Omental fat pad (tissue), 4 donors: ENCODE measurements around the gene SCART1. TPM values are rescaled to one million over a fixed set of nuclear protein-coding genes. Genes with fewer than 3 reads are reported as not detected.
"Not testable (repeated sequence)": the region's sequence is repeated elsewhere in the genome, so short reads cannot be mapped to it uniquely, and the experiment has no call there.

Source experiments
- ATAC-seq: fragments of 150-250 bp; one replicate; pipeline ENCODE4 v1.9.1; 2016; ENCODE audit warnings: mild to moderate bottlenecking, moderate library complexity; ENCODE audit not compliant: low FRiP score
- DNase-seq: peaks from one replicate; pipeline ENCODE4 v3.0.0-alpha.2; 2019; ENCODE audit warnings: low spot score
- total RNA-seq, 4 donors: library from RNA; depleted of rRNA; stranded (reverse); fragments of >200 nt; gene quantifications; one replicate each; pipeline ENCODE4 v1.1.0, GENCODE V29; 2016
- TF ChIP-seq, protein P1 (sequence below), 3 donors: fragments of 450-650 bp; IDR thresholded peaks; one replicate each; pipeline ENCODE4 v1.5.1; 2016 to 2017; ENCODE audit warnings: antibody characterized with exemption in 3 of 3, mild to moderate bottlenecking in 3 of 3, moderate library complexity in 2 of 3

Gene SCART1
- total RNA-seq, 4 donors from 2014 or later = 1.3 to 5.2 (median 2.0) TPM

DNA sequence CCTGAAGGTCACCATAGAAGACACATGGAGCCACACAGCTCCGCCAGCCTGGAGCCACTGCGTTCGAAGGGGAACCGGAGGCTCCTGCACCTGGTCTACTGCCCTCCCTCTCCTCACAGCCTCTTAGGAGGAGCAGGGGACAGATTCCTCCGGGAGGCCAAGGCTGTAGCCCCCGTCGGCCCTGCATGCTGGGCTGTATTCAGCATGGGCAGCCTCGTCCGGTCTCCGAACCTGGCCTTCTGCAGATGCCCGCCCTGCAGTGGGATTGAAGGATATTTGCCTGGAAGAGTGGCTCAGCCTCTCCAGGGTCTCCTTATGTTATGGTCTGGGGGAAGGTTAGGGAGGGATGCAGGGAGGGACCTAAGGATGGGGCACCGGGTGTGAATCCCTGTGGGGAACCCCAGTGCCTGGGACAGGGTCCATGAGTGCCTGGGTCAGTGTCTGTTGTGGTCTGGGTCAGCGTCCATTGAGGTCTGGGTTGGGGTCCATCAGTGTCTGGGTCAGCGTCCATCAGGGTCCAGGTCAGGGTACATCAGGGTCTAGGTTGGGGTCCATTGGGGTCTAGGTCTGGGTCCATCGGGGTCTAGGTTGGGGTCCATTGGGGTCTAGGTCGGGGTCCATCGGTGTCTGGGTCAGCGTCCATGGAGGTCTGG is 13.0 kb upstream of the SCART1 start:
- DNase-seq = no peak
- TF ChIP-seq, protein P1, sequence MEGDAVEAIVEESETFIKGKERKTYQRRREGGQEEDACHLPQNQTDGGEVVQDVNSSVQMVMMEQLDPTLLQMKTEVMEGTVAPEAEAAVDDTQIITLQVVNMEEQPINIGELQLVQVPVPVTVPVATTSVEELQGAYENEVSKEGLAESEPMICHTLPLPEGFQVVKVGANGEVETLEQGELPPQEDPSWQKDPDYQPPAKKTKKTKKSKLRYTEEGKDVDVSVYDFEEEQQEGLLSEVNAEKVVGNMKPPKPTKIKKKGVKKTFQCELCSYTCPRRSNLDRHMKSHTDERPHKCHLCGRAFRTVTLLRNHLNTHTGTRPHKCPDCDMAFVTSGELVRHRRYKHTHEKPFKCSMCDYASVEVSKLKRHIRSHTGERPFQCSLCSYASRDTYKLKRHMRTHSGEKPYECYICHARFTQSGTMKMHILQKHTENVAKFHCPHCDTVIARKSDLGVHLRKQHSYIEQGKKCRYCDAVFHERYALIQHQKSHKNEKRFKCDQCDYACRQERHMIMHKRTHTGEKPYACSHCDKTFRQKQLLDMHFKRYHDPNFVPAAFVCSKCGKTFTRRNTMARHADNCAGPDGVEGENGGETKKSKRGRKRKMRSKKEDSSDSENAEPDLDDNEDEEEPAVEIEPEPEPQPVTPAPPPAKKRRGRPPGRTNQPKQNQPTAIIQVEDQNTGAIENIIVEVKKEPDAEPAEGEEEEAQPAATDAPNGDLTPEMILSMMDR (IDR thresholded peaks at IDR 0.05) = no peak
- no peak for ATAC-seq

DNA sequence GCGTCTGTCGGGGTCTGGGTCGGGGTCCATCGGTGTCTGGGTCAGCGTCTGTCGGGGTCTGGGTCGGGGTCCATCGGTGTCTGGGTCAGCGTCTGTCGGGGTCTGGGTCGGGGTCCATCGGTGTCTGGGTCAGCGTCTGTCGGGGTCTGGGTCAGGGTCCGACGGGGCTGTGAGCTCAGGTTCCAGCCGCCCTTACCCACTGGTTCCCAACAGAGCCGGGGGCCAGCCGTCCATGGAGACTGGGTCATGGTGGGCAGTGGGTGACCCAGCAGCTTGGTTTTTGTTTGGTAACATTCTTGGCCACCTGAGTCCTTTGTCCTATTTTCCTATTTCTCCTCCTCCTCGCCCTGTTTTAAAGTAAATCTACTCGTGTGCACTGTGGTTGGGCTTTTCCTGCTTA is 12.4 kb upstream of the SCART1 start:
- not testable (repeated sequence) for ATAC-seq, DNase-seq

DNA sequence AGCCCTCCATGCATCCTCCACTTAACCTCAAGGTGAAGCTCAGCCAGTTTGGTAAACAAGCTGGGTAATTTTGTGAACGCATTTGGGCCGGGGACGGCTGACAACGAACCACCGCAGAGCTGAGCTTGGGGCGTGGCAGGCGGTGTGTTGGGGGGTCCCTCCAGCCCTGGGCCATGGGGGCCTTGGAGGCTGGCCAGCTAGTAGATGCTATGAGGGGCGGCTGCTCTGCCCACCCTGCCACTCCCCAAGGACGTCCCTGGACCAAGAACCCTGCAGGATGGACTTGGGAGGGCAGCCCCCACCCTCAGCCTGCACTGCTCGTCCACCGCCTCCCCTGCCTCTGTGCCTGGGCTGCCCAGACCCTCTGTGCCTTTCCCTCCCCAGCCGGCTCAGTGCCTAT is 12.0 kb upstream of the SCART1 start:
- DNase-seq = no peak
- TF ChIP-seq, protein P1 (IDR thresholded peaks at IDR 0.05) = no peak
- ATAC-seq = no peak

DNA sequence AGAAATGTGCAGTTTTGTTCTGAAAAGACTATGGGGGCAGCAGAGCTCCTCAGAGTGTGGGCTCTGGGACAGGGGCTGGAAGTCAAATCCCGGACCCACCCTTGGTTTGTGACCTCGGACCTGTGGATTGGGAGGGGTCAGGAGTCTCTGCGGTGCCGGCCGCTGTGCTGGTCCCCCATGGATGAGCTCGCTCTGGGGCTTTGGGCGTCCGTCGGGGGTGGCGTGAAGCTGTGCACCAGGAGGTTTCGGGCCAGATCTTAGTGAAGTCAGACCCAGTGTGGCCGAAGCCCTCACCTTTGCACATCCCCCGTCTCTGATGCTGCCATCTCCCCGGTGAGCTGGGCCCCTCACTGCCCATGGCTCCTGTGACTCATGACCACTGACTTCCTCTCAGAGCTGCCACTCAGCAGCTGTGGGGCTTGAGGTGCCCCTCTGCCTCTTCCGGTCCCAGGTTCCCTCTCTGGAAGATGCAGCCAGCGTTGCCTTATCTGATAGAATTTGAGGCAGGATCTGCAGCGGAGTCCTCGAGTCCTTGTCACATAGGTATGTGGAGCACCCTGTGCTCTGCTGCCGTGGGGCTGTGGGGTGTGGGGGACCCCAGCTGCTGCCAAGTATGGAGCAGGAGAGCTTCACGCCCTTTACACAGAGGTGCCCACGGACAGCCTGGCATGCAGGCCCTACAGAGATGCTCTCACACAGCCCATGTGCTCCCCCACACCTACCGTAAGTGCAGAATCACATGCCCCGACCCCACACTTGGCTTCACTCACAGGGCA is 11.4 kb upstream of the SCART1 start:
- no peak for ATAC-seq
- TF ChIP-seq, protein P1 (IDR thresholded peaks at IDR 0.05) = no peak
- no peak for DNase-seq

DNA sequence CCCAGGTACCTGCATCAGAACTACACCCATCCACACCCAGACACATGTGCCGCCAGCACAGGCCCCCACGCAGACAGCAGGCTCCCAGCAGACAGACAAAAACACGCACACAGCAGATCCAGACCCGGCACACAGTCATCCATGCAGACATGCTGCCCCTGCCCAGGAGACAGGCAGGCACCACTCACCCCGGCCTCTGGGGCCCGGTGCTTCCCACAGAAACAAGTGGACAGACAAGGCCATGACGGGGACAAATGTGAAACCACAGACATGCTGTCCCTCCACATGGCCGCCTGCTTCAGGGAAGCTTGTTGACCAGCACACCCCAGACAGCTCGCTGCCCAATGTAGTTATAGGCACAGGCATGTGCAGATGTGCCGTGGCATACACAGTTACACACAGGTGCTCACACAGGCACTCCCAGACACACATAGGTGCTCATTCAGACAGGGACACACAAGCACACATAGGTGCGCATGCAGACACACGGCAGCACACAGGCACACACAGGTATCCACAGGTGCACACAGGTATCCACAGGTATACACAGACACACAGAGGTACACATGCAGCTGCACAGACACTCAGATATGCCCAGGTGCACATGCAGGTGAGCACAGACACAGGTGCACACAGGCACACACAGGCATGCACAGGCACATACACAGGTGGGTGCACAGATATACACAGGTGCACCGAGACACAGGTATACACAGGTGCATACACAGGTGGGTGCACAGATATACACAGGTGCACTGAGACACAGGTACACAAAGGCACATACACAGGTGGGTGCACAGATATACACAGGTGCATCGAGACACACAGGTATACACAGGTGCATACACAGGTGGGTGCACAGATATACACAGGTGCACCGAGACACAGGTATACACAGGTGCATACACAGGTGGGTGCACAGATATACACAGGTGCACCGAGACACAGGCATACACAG is 10.5 kb upstream of the SCART1 start:
- DNase-seq (no peak), ATAC-seq (no peak)
- TF ChIP-seq, protein P1 (IDR thresholded peaks at IDR 0.05) = no peak

DNA sequence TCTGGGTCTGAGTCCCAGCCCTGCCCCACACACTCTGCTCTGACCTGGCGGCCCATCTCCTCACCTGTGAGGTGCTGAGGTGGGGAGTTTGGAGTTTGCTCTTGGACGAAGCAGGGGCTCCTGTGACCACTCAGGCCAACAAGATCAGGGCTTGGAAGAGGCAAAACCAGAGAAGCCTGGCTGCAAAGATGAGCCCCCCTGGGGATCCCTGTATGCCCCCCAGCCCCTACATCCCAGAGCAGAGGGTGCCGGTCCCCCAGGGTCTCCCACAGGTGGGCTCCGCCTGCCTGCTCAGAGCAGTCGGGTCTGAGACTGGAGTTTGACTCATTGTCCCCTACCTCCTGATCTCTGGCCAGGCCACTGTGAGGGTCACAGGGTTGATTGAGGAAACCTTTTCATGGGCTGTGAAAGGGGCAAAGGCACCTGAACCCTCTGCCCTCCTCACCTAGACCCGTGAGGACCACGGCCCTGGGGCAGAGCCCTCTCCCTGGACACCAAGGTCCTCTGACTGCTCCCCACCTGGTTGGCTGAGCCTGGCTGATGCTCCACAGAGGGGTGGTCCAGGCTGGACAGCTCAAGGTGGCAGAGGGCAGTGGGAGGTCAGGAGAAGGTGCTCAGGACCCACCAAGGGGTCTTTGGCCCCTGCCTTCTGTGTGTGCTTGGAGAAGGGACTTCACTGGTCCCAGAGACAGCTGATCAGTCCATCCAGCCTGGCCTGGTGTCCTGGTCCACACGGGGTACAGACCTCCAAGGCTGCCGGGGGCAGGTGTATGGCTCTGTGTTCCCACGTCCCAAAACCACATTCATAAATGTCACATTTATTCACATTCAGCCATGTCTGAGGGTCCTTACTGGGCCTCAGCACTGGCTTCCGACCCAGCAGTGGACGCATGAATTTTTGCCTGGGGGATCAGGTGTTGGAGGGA is 9.1 kb upstream of the SCART1 start:
- no peak for DNase-seq
- TF ChIP-seq, protein P1 (IDR thresholded peaks at IDR 0.05) = no peak

More for the DNA sequence above, 9.1 kb upstream of the SCART1 start:
- no peak for ATAC-seq
